Common myeloid progenitor, CD34-positive (primary cell): ENCODE measurements around the gene PARVB.

Source experiments
- CTCF ChIA-PET: fragments of 350-600 bp; sonication (Branson Sonifier 250); formaldehyde crosslinking; loops from one replicate; lab custom pipeline; 2021; ENCODE audit warnings: antibody characterized with exemption; lab: Charles Lee
- POLR2A ChIA-PET: fragments of 350-600 bp; sonication (Branson Sonifier 250); formaldehyde crosslinking; loops from one replicate; lab custom pipeline; 2021; ENCODE audit warnings: antibody characterized with exemption; lab: Charles Lee
- DNase-seq, 3 donors: peaks; one replicate each; pipeline versions ENCODE4 v3.0.0 to v3.0.0-alpha.2; 2013
- H3K27ac ChIP-seq, 2 experiments: 1 replicate in 1 of 2; 2 replicates in 1 of 2; pipeline ENCODE4 v1.7.0; 2013; ENCODE audit warnings: inconsistent platforms in 2 of 2, low read length in 2 of 2, mild to moderate bottlenecking in 2 of 2, low read depth in 1 of 2, moderate library complexity in 1 of 2; ENCODE audit not compliant: severe bottlenecking in 2 of 2, insufficient read depth in 1 of 2, poor library complexity in 1 of 2
- H3K27me3 ChIP-seq, 5 experiments: replicated peaks in 2 of 5; 1 replicate in 3 of 5; 2 replicates in 2 of 5; pipeline versions ENCODE4 v1.6.1 to v1.7.0; 2013; ENCODE audit warnings: low read length in 4 of 5, mild to moderate bottlenecking in 2 of 5, moderate library complexity in 2 of 5, inconsistent platforms in 1 of 5; ENCODE audit not compliant: insufficient read depth in 5 of 5, control insufficient read depth in 4 of 5
- H3K36me3 ChIP-seq, 4 experiments: 1 replicate in 2 of 4; 2 replicates in 2 of 4; pipeline versions ENCODE4 v1.6.1 to v1.7.0; 2013; ENCODE audit warnings: low read length in 3 of 4, control low read depth in 1 of 4, mild to moderate bottlenecking in 1 of 4; ENCODE audit not compliant: control insufficient read depth in 4 of 4, insufficient read depth in 4 of 4
- H3K4me1 ChIP-seq, 4 experiments: 1 replicate in 3 of 4; 2 replicates in 1 of 4; pipeline versions ENCODE4 v1.6.1 to v1.7.1; 2013; ENCODE audit warnings: low read length in 3 of 4, mild to moderate bottlenecking in 3 of 4, control low read depth in 1 of 4, inconsistent platforms in 1 of 4, moderate library complexity in 1 of 4; ENCODE audit not compliant: control insufficient read depth in 4 of 4, insufficient read depth in 4 of 4; ENCODE audit errors: control extremely low read depth in 1 of 4
- H3K4me3 ChIP-seq, 7 experiments: 1 replicate in 4 of 7; 2 replicates in 3 of 7; pipeline versions ENCODE4 v1.5.1 to v1.7.0; 2013; ENCODE audit warnings: mild to moderate bottlenecking in 7 of 7, low read length in 6 of 7, moderate library complexity in 6 of 7, inconsistent platforms in 2 of 7, low read depth in 2 of 7, control low read depth in 1 of 7; ENCODE audit not compliant: insufficient read depth in 4 of 7, control insufficient read depth in 1 of 7; ENCODE audit errors: extremely low read depth in 1 of 7
- H3K9me3 ChIP-seq, 5 experiments: 1 replicate in 4 of 5; 2 replicates in 1 of 5; pipeline versions ENCODE4 v1.6.1 to v1.7.1; 2013; ENCODE audit warnings: low read length in 4 of 5, mild to moderate bottlenecking in 2 of 5, inconsistent platforms in 1 of 5, low read depth in 1 of 5, moderate library complexity in 1 of 5; ENCODE audit not compliant: control insufficient read depth in 4 of 5, insufficient read depth in 2 of 5; ENCODE audit errors: control extremely low read depth in 1 of 5
- WGBS: methylation state at CpG from one replicate; pipeline ENCODE4 v1.1.5; 2013; ENCODE audit not compliant: insufficient coverage; 5-methylcytosine and 5-hydroxymethylcytosine counted together

Gene PARVB

DNA sequence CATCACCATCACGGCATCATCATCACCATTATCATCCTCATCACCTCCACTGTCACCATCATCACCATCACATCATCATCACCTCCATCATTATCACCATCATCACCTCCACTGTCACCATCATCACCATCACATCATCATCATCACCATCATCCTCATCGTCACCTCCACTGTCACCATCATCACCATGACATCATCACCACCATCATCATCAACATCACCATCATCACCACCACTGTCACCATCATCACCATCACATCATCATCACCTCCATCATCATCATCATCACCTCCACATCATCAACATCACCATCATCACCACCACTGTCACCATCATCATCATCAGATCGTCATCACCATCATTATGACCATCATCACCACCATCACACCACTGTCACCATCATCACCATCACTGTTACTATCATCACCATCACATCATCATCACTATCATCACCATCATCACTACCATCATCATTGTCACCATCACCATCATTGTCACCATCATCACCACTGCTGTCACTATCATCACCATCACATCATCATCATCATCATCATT, 189.5 kb downstream of the PARVB start:
- ChIA-PET CTCF (no interaction called here), POLR2A (no interaction called here)
- DNase-seq = no peak
- Histone ChIP-seq H3K9me3 (peaks cover 0 to 13% (median 4%) of the 10 kb centered on the region in 5 experiments), H3K4me1 (peaks cover 0 to 4% (median 0%) of the 10 kb centered on the region in 4 experiments), H3K27ac (no peak overlapping the region), H3K4me3 (no peak overlapping the region), H3K36me3 (peaks cover 0 to 18% (median 5%) of the 10 kb centered on the region in 4 experiments), H3K27me3 (no peaks in the 10 kb centered on the region)
- WGBS = 83% methylated on average over 3 of the region's 3 CpGs

DNA sequence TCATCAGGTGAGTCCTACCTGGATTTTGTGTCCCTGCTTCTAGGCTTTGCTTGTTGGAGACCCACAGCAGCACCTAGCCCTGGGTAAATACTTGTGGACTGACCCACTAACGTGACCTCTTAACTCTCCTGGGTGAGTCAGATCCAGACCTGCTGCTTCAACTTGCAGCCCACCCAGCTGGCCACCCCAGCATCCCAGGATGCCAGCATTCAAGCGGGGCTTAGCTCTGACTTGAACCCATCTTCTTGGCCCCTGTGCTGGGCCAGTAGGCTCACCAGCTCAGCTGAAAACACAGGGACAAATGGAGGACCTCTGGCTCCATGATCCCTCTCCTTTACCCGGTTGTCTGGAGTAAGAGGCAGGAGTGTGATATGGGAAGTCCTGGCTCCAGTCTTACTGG, 190.1 kb downstream of the PARVB start:
- Histone ChIP-seq H3K27me3 (no peaks in the 10 kb centered on the region), H3K4me3 (no peak overlapping the region), H3K9me3 (peaks cover 0 to 9% (median 4%) of the 10 kb centered on the region in 5 experiments), H3K36me3 (peaks cover 0 to 18% (median 5%) of the 10 kb centered on the region in 4 experiments), H3K27ac (no peak overlapping the region), H3K4me1 (peaks cover 0 to 4% (median 0%) of the 10 kb centered on the region in 4 experiments)
- ChIA-PET CTCF (no interaction called here), POLR2A (no interaction called here)
- WGBS = 98% methylated on average over 3 of the region's 3 CpGs
- no peak for DNase-seq

DNA sequence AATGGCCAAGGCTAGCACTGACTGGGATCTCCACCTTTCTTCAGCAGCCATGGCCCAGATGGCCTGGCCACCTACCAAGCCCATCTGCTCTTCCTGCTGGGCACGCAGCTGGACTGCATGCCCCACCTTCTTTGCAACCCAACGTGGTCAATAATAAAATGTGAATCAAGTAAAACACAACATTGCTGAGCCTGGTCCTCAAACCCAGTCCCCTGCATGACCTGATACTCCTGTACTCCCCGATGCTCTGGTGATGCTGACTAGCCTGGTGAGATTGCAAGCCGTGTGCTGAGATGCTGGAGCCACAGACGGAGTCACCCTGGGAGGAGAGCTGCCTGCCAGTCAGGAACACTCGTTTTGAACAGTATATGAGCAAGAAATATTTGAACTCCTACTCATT, 190.7 kb downstream of the PARVB start:
- Histone ChIP-seq H3K27ac (no peak overlapping the region), H3K4me1 (peaks cover 0 to 4% (median 0%) of the 10 kb centered on the region in 4 experiments), H3K4me3 (no peak overlapping the region), H3K36me3 (peaks cover 0 to 14% (median 3%) of the 10 kb centered on the region in 4 experiments), H3K9me3 (peaks cover 0 to 5% (median 4%) of the 10 kb centered on the region in 5 experiments), H3K27me3 (no peaks in the 10 kb centered on the region)
- 98% methylated on average over 5 of the region's 6 CpGs for WGBS
- no peak for DNase-seq
- ChIA-PET CTCF (no interaction called here), POLR2A (no interaction called here)

DNA sequence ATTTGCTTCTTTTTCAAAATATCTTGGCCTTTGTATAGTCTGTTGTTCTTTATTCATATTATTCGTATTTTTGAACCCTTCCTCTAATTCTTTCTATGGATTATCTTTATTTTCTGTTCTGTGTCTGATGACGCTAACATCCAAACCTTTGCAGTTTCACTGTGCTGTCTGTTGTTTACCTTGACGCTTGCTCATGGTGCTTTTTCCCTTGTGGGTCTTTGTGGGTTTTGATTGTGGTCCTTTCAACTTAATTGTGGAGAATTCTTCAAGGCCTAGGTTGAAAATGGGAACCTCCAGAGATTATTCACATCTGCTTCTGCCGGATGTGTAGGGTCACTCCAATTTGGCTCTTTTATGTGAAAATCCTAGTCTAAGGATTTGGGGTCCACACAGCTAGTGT, 191.2 kb downstream of the PARVB start:
- Histone ChIP-seq H3K4me3 (no peak overlapping the region), H3K36me3 (peaks cover 0 to 11% (median 2%) of the 10 kb centered on the region in 4 experiments), H3K4me1 (peaks cover 0 to 4% (median 0%) of the 10 kb centered on the region in 4 experiments), H3K27me3 (no peaks in the 10 kb centered on the region), H3K27ac (no peak overlapping the region), H3K9me3 (peaks cover 0 to 5% (median 4%) of the 10 kb centered on the region in 5 experiments)
- CTCF ChIA-PET = no interaction called here
- DNase-seq = no peak
- WGBS = 100% methylated on average over 1 of the region's 4 CpGs
- POLR2A ChIA-PET = no interaction called here

DNA sequence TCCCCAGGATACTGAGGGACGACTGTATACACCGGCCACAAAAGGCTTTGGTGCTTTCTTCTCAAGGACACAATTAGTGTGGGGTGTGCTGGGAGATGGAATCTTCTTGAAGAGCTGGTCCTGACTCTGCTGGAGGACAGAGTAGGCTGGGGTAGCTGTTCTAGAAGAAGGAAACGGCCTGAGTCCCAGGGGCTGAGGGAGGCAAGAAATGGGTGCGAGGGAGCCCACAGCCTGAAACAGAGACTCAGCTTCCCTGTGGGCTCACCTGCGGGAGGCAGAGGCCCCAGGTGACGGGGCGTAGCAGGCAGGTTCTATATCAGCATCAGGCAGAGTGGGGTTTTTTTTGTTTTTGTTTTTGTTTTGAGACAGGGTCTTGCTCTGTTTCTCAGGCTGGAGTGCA, 193.2 kb downstream of the PARVB start:
- WGBS = 88% methylated on average over 7 of the region's 7 CpGs
- Histone ChIP-seq H3K9me3 (peaks cover 0 to 5% (median 4%) of the 10 kb centered on the region in 5 experiments), H3K36me3 (peaks cover 0 to 11% (median 2%) of the 10 kb centered on the region in 4 experiments), H3K27me3 (no peaks in the 10 kb centered on the region), H3K4me3 (no peak overlapping the region), H3K4me1 (no peaks in the 10 kb centered on the region), H3K27ac (no peak overlapping the region)
- no peak for DNase-seq
- CTCF ChIA-PET = no interaction called here
- POLR2A ChIA-PET = no interaction called here

DNA sequence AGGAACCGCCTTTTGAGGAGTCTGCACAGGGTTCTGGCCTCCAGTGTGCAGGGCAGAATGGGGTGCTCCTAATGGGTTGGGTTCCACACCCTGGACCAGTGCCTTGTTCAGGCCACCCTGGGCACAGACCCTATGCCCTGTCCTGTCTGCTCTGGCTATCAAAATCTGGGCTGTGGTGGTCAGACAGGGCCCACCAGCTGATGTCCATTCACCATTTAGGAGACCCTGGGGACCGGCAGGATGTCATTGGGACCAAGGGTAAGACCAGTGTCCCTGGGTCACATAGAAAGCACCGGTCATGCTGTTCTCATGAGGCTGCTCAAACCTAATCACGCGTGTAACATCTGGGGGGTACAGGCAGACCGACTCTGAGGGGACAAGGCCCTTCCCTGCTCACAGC, 194.0 kb downstream of the PARVB start:
- 90% methylated on average over 6 of the region's 6 CpGs for WGBS
- ChIA-PET POLR2A (no interaction called here), CTCF (no interaction called here)

DNA sequence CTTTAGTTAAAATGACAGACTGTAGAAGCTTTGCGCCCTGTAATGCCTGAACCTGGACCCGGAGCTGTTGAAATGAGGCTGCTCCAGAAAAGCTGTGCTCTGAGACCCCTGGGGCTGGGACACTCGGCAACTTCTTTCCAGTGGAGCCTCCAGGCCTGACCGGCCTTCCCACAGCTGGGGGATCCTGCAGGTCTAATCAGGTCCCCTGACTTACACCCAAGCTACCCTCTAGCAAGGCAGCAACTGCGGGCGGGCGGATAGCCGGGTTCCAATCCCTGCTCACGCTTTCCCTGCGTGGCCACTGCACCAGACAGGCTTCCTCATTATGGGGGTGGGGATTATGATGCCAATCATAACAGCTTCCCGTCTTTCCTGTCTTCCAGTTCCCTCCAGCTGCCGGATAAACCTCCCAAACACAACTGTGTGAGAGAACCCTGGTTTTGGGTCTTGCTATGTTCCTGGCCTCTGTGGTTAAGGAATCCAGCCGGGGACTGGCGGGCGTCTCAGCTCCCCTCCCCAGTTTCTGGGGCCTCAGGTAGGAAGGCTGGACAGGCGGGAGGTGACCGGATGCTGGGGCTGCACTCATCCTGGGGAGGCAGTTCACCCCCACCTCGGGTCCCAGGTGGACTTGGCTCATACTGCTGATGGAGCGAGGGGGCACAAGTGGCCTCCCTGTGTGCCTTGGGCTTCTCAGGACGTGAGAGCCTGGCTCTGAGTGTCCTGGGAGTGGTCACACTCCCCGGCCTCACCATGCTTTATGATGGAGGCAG, 195.2 kb downstream of the PARVB start:
- Histone ChIP-seq H3K27ac (no peak overlapping the region), H3K27me3 (peaks cover 0 to 3% (median 0%) of the 10 kb centered on the region in 5 experiments), H3K9me3 (peaks cover 0 to 5% (median 4%) of the 10 kb centered on the region in 5 experiments), H3K4me1 (no peaks in the 10 kb centered on the region), H3K36me3 (no peaks in the 10 kb centered on the region), H3K4me3 (no peak overlapping the region)
- ChIA-PET POLR2A (no interaction called here), CTCF (no interaction called here)
- 100% methylated on average over 14 of the region's 21 CpGs for WGBS
- no peak for DNase-seq

More for the DNA sequence above, 194.0 kb downstream of the PARVB start:
- no peaks in the 10 kb centered on the region for H3K4me1 ChIP-seq
- DNase-seq = no peak
- H3K9me3 ChIP-seq = peaks cover 0 to 5% (median 4%) of the 10 kb centered on the region in 5 experiments
- H3K27ac ChIP-seq = no peak overlapping the region
- H3K4me3 ChIP-seq = no peak overlapping the region
- H3K36me3 ChIP-seq = peaks cover 0 to 11% (median 2%) of the 10 kb centered on the region in 4 experiments
- H3K27me3 ChIP-seq = no peaks in the 10 kb centered on the region
